HG03025 (cell line): Measurements from ENCODE around the gene TRAIP.
A peak's percentile ranks its signal among the peaks of the same experiment; 100 is the strongest.
"Not testable (repeated sequence)": the region's sequence is repeated elsewhere in the genome, so short reads cannot be mapped to it uniquely, and the experiment has no call there.

Experiments
- ATAC-seq: cut with Tn5 transposase; IDR thresholded peaks from one replicate; pipeline ENCODE4 v1.9.1; 2021; ENCODE audit warnings: mild to moderate bottlenecking, moderate library complexity; ENCODE audit not compliant: unreplicated experiment, low FRiP score

Gene TRAIP

GRCh38 chr3:49839193-49839809 lies 17.1 kb downstream of the TRAIP start:
- ATAC-seq: no peak

GRCh38 chr3:49831341-49831740 lies 25.0 kb downstream of the TRAIP start:
- ATAC-seq: no peak

- no peak for ATAC-seq
Measured at GRCh38 chr3:49826016-49826415, 30.3 kb downstream of the TRAIP start.

GRCh38 chr3:49823131-49823530 lies 33.2 kb downstream of the TRAIP start:
- not testable (repeated sequence) for ATAC-seq

GRCh38 chr3:49813497-49814174 lies 42.7 kb downstream of the TRAIP start, which contains the start of gene UBA7:
Gene UBA7 (minus strand): TSS chr3:49813953. CDS start chr3:49813787, 166 bp downstream.
- ATAC-seq: no peak

GRCh38 chr3:49812916-49813496 lies 43.4 kb downstream of the TRAIP start:
- no peak for ATAC-seq

- no peak for ATAC-seq
Measured at GRCh38 chr3:49807431-49808114, 48.8 kb downstream of the TRAIP start.

GRCh38 chr3:49806850-49807249 lies 49.5 kb downstream of the TRAIP start:
- no peak for ATAC-seq

GRCh38 chr3:49805897-49806701 lies 50.3 kb downstream of the TRAIP start:
- ATAC-seq: no peak

GRCh38 chr3:49805367-49805782 lies 51.0 kb downstream of the TRAIP start:
- no peak for ATAC-seq

- no peak for ATAC-seq
Measured at GRCh38 chr3:49804141-49805041, 52.0 kb downstream of the TRAIP start.

GRCh38 chr3:49803465-49804140 lies 52.8 kb downstream of the TRAIP start:
- ATAC-seq: peak; percentile 3

- peak; percentile 59 for ATAC-seq
Measured at GRCh38 chr3:49802719-49803464, 53.5 kb downstream of the TRAIP start, which contains the start of gene INKA1. Gene INKA1 (plus strand): TSS chr3:49803261. CDS start chr3:49803393, 132 bp downstream.

GRCh38 chr3:49801160-49801559 lies 55.2 kb downstream of the TRAIP start:
- ATAC-seq: no peak

GRCh38 chr3:49799761-49800160 lies 56.6 kb downstream of the TRAIP start, which contains the start of gene CDHR4:
Gene CDHR4 (minus strand): TSS chr3:49799873. CDS start chr3:49799812, 61 bp downstream.
- ATAC-seq: no peak

GRCh38 chr3:49799105-49799504 lies 57.3 kb downstream of the TRAIP start:
- no peak for ATAC-seq

GRCh38 chr3:49794926-49795905 lies 61.1 kb downstream of the TRAIP start:
- no peak for ATAC-seq
